Body of pancreas (tissue), 4 donors: Measurements from ENCODE around the gene RARS2.

ENCODE experiments used
- POLR2A ChIP-seq, 3 donors: fragments of 450-650 bp; IDR thresholded peaks; one replicate each; pipeline ENCODE4 v1.6.1; 2016; ENCODE audit warnings: antibody characterized with exemption in 3 of 3, mild to moderate bottlenecking in 2 of 3
- TF ChIP-seq, protein P1 (sequence below), 7 experiments: fragments of 450-650 bp in 4 of 7; fragments of 200-600 bp in 3 of 7; sonication (generic) in 3 of 7; IDR thresholded peaks; one replicate each; pipeline ENCODE4 v1.5.1; 2016 to 2019; ENCODE audit warnings: antibody characterized with exemption in 7 of 7

DNA sequence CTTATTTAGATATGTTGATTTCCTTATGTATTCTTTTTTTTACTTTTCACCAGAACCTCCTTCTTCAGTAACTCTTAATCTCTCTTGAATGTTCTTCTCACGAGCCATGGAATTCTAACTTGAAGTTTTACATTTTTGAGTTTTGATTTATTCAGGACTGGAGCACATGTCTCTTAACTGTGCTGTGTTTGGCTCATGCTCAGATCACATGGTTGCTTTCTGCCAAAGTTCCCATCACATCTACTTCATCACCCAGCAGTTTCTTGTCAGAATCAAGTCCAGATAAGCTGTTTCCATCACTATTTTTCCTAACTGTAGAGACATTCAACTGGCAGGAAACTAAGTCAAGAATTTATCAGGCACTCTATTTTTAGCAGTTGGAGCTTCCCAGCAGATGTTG lies 85.3 kb downstream of the RARS2 start:
- TF ChIP-seq, protein P1, sequence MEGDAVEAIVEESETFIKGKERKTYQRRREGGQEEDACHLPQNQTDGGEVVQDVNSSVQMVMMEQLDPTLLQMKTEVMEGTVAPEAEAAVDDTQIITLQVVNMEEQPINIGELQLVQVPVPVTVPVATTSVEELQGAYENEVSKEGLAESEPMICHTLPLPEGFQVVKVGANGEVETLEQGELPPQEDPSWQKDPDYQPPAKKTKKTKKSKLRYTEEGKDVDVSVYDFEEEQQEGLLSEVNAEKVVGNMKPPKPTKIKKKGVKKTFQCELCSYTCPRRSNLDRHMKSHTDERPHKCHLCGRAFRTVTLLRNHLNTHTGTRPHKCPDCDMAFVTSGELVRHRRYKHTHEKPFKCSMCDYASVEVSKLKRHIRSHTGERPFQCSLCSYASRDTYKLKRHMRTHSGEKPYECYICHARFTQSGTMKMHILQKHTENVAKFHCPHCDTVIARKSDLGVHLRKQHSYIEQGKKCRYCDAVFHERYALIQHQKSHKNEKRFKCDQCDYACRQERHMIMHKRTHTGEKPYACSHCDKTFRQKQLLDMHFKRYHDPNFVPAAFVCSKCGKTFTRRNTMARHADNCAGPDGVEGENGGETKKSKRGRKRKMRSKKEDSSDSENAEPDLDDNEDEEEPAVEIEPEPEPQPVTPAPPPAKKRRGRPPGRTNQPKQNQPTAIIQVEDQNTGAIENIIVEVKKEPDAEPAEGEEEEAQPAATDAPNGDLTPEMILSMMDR (IDR thresholded peaks at IDR 0.05), result no peak
- TF ChIP-seq POLR2A (IDR thresholded peaks at IDR 0.05), result no peak
